Activated gamma-delta T cell treated with Interleukin-2 at 50 U/mL for 16 hours (primary cell): Measurements from ENCODE around the gene THRAP3.
A peak's percentile ranks its signal among the peaks of the same experiment; 100 is the strongest.

Source experiments
- DNase-seq: peaks from one replicate; pipeline ENCODE4 v3.0.0-alpha.2; 2020

THRAP3 gene

DNA sequence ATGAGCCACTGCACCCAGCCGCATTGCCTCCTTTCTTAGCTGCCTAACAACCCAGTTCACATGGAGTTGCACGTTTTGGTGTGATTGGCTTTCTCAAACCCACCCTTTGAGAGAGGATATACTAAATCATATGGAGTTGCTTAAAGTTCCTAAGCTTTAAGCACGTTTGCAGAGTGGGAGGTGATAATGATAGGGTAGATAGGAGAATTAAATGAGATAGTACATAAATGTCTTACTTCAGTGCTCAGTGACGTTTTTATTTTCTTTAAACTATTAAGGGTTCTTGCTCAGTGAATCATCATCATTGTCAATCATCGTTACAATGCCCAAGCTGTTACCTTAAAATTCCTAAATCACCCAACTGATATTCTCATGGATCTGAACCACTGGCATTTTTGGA lies 79.0 kb downstream of the THRAP3 start:
- DNase-seq: no peak

GRCh38 chr1:36303650-36304360 lies 79.6 kb downstream of the THRAP3 start:
- no peak for DNase-seq

- DNase-seq: no peak
These were observed 80.3 kb downstream of the THRAP3 start for GRCh38 chr1:36304521-36304920.

DNA sequence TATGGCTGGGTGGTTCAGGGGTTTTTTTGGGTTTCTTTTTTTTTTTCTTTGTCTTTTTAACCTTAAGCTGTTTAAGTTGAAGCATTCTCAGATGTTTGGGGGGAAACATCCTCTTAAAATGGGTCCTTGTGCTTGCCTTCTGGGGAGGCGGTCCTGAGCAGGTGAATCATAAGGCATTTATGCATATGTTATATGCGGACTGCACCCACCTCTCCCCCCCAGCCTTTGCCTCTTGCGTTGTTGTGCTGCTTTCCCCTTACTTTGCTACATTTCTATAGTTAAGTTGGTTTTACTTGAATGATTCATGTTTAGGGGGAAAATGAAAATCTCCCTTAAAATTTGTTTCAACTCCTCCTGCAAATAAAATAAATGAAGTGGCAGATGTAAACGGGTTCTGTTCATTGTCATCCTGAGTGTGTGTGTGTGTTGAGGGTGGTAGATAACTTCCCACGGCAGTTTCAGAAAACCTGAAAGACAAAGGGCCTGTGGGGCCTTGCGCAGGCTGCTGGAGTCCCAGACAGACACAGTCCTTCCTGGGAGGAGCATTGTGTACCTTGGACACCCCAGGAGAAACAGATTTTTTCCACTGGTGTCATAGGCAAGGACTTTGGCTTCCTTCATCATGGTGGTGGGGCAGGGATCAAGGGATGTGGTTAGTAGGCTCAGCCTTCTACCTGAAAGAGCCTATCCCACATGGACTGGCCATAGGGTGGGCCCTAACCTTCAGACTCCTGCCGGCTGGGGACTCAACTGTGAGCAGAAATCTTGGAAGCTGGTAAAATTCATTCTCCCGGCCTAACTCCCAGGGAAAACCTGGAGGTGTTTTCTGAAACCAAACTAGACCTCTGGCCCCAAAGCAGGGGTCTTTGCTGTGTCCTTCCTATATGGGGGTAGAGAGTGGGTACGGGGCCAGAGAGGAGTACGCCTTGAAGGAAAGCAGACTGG lies 81.0 kb downstream of the THRAP3 start:
- no peak for DNase-seq

GRCh38 chr1:36305915-36306209 lies 81.6 kb downstream of the THRAP3 start:
- DNase-seq: no peak

DNA sequence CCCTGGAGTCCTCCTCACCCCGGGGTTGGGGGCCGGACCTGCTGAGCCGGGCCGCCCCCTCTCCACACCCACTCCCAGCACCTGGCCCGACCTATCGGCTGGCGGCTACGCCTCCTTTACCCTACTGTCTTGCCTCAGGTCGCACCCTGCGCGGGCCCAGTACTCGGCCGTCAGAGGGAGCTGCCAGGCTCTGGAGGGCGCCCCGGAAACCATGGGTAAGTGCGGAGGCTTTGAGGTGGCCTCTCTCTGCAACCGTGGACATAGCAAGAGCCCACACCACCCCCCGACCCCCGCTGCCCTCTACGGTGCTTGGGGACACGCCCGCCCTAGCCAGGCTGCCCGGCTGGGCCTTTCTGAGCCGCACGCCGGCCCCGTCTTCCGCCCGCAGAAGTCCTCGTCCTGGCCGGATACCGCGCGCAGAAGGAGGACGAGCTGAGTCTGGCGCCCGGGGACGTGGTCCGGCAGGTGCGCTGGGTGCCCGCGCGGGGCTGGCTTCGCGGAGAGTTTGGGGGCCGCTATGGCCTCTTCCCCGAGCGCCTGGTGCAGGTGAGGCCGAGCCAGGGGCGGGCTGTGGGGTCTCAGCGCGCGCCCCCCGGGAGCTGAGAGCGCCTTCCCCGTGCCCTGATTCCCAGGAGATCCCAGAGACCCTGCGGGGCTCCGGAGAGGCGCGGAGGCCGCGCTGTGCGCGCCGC lies 82.1 kb downstream of the THRAP3 start, which contains the start of gene SH3D21:
SH3D21 (plus strand) TSS at position 159 of the 692 bp plus-strand sequence; CDS start at position 212, 53 bp downstream.
- DNase-seq: peak; percentile 36

DNA sequence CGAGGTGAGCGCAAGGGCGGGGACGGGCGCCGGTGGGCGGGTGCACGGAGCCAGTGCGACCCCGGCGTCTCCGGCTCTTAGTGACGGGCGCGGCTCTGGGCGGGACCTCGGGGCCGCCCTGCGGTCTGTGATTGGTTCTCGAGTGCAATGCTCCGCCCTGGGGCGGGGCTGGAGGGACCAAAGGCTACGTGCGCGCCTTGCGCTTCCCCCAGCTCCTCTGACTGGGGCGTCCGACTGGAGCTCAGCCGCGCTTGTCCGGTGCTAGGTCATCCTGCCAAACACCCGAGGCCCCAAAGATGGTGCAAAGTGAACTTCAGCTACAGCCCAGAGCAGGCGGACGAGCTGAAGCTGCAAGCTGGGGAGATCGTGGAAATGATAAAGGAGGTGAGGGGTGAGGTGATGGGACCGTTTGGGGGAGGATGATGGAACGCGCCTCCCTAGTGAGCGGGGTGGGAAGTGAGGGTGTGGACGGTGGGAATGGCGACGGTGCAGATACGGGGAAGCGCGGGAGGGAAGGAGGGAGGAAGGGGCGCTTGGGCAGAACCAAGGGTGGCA lies 82.7 kb downstream of the THRAP3 start:
- DNase-seq: peak; percentile 92

DNA sequence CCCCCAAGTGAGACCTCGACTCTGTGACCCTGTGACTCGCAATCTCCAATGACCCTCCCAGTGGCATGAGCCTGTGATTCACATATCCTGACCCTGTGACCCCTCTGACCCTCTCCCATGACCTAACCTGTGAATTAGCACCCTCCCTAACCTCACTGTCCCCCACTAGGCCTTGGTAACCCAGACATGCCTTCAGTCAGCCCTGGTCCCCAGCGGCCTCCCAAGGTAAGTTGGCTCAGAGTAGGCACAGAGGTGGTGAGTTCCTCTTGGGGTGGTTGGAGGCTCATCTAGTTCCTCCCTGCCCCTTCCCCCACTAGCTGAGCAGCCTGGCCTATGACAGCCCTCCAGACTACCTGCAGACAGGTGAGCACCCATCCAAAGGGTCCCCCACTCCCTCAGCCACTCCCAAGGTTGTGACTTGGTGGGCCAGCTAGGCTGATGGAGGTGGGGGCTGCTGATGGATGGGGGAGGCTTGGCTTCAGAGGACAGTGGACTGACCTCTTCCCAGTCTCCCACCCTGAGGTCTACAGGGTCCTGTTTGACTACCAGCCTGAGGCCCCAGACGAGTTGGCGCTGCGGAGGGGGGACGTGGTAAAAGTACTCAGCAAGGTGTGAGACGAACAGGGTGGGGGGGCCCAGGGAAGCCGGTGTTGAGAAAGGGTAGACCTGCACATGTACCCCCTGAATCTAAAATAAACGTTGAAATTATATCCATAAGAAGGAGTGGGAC lies 83.5 kb downstream of the THRAP3 start:
- DNase-seq: no peak

DNA sequence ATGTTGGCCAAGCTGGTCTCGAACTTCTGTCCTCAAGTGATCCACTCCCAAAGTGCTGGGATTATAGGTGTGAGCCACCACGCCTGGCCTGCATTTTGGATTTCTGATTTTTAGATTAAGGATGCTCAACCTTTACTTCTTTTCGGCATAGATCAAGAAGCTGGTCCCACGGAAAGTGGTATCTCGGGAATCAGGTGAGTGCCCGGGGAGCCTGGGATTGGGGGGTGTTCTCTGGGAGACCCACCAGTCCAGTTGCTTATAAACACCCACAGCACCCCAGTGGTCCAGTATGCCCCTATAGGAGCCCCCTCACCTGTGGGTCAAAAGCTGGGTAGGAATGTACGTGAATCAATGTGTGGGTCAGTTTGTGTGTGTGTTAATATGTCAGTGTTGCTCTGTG lies 85.2 kb downstream of the THRAP3 start:
- no peak for DNase-seq

DNA sequence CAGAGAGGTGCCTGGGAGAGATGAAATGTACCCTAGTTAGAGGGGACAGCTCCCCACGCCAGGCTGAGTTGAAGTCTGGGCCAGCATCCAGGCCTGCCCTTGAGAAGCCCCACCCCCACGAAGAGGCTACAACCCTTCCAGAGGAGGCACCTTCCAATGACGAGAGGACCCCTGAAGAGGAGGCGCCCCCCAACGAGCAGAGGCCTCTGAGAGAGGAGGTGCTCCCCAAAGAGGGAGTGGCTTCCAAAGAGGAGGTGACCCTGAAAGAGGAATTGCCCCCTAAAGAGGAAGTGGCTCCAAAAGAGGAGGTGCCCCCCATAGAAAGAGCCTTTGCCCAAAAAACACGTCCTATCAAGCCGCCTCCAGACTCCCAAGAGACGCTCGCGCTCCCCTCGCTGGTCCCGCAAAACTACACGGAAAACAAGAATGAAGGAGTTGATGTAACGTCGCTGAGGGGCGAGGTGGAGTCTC lies 96.1 kb downstream of the THRAP3 start:
- no peak for DNase-seq

DNA sequence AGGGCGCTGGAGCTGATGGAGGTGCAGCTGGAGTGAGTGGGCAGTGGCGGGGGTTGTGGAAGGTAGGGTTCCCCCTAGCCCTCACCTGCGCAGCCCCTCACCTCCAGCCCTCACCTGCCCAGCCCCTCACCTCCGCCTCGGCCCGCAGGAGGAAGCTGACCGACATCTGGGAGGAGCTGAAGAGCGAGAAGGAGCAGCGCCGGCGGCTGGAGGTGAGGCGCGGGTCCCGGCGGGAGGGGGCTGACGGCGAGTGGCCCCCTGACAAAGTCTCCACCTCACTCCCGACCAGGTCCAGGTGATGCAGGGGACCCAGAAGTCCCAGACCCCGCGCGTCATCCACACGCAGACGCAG lies 96.5 kb downstream of the THRAP3 start:
- DNase-seq: no peak

DNA sequence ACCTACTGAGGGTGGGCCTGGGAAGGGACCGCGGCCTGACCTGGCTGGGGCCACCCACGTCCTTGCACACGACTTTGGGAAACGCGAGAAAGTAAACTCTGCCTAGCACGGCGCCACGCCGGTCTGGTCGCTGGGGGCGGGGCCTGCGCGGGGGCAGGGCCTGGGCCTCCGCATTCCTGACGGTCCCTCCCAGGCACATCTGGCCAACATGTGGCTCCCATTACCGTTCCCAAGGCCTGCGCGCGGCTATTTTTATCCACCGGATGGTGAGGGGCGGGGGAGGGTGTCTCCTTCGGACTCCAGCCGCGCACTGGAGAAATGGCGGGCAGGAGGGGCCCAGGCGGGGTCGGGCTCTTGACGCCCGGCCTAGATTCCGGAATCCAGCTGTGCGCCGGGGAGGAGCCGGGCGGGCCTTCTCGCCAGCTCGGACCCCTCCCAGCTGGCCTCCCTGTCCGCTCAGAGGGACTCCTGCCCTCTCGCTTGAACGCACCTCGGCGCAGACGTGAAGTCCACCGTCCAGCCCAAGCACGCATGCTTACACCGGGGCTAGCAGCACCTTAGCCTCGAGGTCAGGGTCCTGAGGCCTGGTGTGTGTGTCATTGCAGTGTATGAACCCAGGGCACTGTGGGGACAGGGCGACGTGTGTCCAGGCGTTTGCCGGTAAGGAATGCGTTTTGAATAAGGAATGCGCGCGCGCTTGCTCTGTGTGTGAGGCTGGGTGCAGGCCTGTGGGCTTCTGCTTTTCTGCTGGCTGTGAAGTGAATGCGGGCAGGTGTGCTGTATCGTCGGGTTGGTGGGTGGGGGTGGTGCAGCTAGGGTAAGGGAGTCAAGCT lies 97.1 kb downstream of the THRAP3 start:
- DNase-seq: no peak

DNA sequence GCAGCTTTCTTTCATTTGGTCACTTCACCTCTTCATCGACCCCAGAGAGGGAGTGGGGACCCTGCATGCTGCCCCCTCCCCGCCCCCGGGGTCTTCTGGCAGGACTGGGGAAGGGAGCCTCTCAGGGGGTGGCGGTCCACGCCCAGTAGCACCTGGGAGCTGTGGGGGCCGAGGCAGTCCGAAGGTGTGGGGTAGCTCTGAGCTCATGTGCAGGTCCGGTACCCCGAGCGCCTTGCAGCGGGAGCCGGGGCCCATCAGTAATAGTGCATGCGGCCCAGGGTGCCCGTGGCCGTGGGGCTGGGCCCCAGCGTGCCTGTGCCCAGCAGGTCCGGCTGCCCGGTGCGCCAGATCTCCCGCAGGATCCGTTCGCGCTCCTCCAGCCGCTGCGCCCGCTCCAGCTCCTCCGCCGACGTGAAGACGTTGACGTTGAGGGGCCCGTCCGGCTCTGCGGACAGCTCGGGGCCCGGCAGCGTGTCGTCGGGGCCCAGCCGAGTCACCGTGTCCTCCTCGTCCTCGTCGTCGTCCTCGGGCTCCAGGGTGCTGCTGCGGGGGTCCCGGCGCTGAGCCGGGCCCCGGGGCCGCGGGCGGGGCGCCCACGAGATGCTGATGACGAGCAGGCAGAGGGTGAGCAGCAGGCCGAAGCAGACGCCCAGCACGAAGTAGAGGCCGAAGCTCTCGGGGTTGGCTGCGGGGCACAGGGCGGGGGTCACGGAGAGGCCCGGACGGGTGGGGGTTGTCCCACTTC lies 98.0 kb downstream of the THRAP3 start:
- no peak for DNase-seq

GRCh38 chr1:36322786-36323635 lies 98.8 kb downstream of the THRAP3 start:
- DNase-seq: peak; percentile 30

DNA sequence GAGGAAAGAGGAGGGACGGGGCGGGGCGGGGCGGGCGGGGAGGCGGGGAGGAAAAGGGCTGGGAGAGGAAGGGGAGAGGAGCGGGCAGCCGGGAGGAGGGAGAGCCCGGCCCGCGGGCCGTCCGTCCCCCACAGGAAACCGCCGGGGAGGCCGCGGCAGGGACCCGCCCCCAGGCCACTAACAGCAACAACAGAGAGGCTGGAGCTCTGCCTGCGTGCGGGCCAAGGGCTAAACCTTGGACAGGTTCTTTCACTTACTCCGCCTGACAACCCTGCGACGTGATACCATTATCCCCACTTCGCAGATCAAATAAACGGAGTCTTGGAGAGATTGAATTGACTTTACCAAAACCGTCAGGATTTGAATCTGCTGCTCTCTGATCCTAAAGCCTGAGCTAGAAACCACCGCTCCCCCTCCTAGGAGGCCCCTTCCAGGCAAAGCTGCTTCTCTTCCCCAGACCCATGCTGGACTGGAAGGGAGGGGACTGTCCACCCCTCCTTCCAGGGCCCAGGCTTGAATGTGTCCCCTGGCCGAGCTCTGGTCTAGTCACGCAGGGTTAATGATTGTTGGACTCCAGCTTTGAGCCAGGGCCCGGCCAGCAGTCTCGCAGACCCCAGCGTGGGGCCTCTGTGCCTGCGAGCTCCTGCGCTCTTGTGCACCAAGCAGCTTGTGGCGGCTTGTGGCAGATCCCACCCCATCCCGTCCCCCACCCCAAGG lies 99.6 kb downstream of the THRAP3 start, which contains the start of gene EVA1B:
EVA1B (minus strand) TSS at position 10 of the 717 bp plus-strand sequence. CDS start 608 bp downstream, outside the sequence.
- DNase-seq: peak; percentile 32

- DNase-seq: no peak
These were observed 100.1 kb downstream of the THRAP3 start for GRCh38 chr1:36324353-36324703.

DNA sequence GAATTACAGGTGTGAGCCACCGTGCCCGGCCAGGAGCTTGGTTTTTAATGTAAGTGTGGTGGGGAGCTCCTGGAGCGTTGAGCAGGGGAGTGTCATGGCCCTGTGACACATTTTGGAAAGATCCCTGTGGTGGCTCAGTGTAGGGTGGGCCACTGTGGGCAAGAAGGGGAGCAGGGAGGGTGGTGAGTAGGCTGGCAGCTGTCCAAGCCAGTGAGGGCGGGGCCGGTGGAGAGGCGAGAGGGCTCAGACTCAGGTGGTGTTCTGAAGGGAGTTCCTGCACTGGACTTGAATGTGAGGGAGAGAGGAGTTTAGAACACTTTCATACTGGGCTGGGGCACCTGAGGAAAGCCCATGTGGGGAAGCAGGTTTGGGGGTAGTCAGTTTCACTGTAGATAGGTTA lies 102.3 kb downstream of the THRAP3 start:
- DNase-seq: no peak

DNA sequence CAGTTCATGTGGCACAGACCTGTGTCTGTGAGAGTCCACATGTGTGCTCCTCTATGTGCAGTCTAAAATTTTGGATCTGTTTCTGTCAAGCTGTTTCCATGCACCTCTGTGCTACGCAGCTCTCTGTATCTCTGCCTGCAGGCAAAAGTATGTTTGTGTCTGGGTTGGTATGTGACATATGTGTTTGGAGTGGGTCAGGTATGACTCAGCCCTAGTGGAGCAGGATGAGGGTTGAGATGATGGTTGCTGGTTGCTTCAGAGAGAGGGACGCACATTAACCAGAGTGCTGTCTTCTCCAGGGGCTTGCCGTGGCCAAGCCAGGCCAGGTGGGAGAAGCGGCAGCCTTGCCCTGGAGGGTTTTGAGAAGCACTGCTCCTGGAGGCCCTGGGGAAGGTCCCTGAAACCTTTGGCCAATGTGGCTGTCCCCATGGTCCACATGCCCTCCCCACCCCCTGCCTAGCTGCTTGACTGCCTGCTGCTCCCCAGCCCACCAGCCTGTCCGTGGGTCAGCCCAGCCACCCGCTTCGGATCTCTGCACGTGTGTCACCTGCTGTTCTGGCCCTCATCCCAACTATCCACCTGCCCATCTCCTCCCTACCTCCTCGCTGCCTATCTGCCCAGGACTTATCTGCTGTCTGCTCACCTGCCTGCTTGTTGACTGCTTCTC lies 103.3 kb downstream of the THRAP3 start:
- no peak for DNase-seq

- no peak for DNase-seq
These were observed 103.8 kb downstream of the THRAP3 start for GRCh38 chr1:36328088-36328480.
